GM19025 (cell line): ENCODE results near the gene PRH2.

Experiments used
- ATAC-seq: cut with Tn5 transposase; IDR thresholded peaks from one replicate; pipeline ENCODE4 v1.9.1; 2021; ENCODE audit warnings: mild to moderate bottlenecking, low read depth, moderate library complexity; ENCODE audit not compliant: unreplicated experiment

The PRH2 gene

DNA sequence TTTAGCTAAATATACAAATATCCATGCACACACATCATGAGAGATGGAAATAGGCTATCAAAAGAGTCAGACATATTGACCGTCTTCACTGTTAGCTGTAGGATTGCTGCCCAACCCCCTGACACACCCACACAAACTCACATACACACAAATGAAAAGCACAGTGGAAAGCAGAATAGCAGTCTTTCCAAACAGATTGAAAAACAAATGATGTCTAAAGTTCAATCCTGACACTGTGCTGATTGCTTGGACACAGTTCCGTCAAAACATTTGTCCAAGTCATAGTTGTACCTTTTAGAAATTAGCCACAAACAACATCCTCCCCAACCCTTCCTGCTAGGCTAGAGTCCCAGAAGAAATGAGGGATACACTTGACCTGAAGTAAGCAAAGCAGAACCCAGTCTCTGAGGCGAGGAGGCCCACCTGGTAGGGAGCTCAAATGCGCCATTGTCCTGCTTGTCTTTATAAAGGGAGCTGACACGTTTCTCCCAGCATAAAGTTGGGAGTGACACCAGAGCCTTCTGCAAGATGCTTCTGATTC is at the start of gene PRH2:
Gene PRH2, plus strand, starts transcription at position 491 of the 541 bp plus-strand sequence. Its CDS starts 38 bp downstream, at position 529.
- ATAC-seq = no peak

DNA sequence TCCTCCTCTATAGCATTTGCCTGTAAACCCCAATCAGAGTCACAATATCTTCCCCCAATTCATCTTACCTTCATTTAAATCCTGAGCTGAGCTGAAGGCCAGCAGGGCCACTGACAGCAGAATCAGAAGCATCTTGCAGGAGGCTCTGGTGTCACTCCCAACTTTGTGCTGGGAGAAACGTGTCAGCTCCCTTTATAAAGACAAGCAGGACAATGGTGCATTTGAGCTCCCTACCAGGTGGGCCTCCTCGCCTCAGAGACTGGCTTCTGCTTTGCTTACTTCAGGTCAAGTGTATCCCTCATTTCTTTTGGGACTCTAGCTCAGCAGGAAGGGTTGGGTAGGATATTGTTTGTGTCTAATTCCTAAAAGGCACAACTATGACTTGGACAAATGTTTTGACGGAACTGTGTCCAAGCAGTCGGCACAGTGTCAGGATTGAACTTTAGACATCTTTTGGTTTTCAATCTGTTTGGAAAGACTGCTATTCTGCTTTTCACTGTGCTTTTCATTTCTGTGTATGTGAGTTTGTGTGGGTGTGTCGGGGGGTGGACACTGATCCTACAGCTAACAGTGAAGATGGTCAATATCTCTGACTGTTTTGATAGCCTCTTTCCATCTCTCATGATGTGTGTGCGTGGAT is 44.8 kb upstream of the PRH2 start, which contains the start of gene PRH1:
Gene PRH1, minus strand, starts transcription at position 170 of the 640 bp plus-strand sequence. Its CDS starts 38 bp downstream, at position 132.
- no peak for ATAC-seq

DNA sequence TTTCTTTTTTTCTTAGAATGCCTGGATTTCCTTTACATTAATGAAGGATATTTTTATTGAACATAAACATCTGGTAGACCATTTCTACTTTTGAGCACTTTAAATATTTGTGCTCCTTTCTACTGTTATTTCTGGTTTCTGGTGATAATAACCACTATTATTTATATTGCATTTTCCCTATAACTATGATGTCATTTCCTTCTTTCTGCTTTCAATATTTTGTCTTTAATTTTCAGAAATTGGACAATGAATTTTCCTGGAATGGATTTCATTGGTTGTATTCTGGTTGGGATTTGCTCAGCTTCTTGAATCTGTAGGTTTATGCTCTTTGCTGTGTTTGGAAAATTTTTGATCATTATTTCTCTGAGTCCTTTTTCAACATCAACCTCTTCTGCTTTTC is 39.8 kb upstream of the PRH2 start:
- ATAC-seq = no peak

DNA sequence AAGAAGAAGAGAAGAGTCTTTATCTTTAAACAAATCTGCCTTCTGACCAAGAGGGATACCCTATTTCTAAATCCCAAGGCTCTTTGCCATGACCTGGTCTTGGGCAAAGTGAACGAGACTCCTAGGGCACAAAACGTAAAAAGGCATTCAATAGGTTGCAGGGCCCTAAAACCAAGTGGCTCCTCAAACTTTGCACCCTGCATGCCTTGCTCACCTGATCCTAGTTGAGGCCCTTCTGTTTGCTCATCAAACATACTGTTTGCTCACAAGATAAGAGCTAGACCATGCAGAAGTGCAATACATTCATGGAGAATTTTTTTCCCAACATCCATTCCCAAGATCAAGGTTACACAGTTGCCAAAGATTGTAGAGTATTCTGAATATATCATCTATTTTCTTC is 37.1 kb upstream of the PRH2 start:
- no peak for ATAC-seq

DNA sequence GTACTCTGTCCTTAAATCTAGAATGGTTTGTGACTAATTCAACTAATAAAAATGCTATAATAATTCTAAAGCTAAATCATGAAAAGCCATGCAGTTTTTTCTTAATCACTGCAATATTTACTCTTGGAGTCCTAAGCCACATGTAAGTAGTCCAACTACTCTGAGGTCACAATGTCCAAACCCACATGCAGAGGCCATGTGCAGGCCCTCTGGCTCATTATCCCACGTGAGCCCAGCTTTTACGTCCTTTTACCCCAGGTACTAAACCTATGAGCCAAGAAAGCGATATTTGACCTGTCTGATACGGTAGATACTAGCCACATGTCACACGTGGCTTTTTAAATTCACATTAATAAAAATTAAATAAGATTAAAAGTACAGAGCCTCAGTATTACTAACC is 32.2 kb upstream of the PRH2 start:
- no peak for ATAC-seq

DNA sequence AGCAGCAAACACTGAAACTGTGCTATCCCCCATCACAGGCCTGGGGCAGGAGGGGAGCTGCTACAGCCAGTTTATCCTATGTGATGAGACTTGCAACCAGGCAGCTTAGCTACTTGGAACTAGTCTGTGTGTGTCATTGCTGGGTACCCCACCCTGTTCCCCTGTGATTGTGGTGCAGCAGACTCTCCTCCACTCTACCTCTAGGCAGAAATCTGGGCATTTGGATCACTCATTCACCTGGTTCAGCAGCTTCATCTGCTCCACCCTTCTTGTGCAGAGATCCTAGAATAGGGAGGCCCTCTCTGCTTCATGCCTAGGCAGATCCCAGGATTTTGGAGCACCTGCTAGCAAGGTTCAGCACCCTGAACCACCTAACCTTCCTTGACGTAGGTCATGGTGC is 28.5 kb upstream of the PRH2 start:
- no peak for ATAC-seq

DNA sequence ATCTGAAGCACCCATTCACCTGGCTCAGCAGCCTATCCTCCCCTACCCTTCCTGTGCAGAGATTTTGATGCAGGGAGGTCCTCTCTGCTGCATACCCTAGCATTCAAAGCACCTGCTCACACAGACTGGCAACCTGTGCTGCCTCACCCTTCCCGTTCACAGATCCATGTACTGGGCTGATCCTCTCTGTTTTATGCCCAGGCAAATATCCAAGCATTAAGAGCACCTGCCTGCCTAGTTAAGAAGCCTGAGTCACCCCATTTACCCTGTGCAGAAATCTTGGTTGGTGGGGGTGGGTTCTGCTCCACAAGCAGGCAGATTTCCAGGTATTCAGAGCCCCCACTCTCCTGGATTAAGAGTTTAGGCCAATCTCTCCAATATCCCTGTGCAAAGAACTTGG is 28.1 kb upstream of the PRH2 start:
- ATAC-seq = no peak

DNA sequence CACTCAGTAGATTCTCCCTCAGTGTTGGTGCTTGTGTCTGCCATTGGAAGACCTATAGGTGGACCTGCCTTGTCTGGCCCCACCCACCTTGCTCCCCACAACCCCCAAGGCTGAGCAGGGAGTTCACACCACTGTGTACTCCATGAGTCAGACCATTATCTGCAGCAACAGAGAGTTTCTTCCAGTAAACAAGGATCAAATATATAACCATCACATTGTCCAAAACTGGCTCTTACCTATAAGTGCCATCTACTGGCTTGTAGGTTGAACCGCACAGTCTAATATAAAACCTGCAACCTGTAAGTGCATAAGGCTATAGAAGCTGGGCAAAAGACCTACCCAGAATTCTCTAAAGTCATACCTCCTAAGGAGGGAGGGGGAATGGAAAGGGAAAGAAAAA is 27.6 kb upstream of the PRH2 start:
- ATAC-seq = no peak

DNA sequence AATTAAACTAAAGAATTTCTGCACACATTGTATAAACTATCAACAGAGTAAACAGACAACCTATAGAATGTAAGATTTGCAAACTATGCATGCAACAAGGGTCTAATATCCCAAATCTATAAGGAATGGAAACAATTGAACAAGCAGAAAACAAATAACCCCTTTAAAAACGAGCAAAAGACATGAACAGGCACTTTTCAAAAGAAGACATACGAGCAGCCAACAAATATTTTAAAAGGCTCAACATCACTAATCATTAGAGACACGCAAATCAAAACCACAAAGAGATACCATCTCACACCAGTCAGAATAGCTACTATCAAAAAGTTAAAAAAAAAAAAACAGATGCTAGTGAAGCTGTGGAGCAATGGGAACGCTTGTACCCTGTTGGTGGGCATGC is 24.4 kb upstream of the PRH2 start:
- no peak for ATAC-seq

DNA sequence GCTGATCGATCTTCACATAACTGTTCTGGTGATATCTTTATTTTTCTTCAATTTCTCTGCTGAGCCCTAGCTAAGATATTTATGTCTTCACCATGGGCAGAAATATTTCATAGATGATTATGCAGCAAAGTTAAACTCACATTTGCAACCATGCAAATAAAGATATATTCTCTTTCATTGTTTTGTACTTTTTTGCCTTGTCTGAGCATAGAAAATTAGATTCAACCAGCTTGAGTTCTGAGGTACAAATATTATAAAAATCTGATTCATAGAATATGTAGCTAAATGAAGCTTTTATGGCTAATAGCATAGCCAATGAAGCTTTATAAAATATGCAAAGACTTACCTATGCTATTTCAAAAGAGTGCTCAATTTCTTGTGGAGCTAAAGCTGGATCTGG is 19.6 kb upstream of the PRH2 start, which contains the start of gene TAS2R13:
Gene TAS2R13, minus strand, starts transcription at position 101 of the 400 bp plus-strand sequence. CDS start 264 bp downstream, outside the sequence.
- no peak for ATAC-seq

DNA sequence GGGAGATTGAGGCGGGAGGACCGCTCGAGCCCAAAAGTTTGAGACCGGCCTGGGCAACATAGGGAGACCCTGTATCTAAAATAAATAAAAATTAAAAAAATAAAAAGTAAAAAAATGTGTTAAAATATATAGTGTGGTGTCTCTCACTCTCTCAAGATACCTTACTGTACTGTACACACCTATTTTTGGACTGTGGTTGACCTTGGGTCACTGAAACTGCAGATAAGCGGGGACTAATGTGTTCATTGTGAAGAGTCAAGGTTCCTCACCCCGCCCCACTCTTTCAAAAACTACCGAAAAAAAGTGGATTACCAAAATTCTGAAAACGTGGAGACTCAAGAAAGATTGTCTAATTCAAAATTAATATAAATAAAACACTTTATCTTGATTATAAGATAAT is 18.7 kb upstream of the PRH2 start:
- no peak for ATAC-seq

DNA sequence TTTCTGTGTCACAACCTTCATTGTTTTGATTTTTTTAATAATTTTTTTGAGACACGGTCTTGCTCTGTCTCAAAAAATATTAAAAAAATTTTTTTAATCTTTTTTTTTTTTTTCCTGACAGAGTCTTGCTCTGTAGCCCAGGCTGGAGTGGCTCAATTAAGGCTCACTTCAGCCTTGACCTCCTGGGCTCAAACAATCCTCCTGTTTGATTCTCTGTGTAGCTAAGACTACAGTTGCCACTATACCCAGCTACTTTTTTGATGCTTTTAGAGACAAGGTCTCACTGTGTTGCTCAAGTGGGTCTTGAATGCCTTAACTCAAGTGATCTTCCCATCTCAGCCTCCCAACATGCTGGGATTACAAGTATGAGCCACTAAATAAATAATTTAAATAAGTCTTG is 9.2 kb upstream of the PRH2 start:
- ATAC-seq = no peak

DNA sequence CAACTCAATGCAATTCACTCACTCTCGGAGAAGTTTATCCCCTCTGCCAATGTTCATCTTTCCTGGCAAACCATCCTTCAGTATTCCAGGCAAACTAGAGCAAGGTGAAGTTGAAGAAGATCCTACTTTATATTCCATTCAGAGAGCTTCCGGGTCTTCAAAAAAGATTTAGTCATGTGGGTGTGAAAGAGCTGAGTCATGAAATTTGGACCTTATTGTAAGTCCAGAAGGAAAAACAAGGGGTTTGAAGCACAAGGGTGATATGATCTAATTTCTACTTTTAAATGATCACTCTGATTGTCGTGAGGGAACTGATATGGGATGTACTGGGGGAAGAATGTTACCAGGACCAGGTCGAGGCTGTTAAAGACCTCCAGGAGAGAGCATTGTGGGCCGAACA is 2.8 kb upstream of the PRH2 start:
- no peak for ATAC-seq

DNA sequence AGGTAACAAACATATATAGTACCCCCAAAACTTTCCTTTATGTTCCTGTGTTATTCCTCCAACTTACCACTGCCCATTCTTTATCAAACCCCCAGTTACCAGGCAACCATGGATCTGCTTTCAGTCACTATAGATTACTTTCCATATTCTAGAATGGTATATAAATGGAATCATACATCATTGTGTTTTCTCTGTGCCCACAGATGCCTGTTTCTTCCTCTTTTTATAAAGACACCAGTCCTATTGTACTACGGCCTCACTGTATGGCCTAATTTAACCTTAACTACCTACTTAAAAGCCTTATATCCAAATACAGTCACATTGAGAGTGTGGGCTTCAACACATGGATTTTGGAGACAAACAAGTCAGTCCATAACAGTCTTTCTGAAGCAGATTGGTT is 7.5 kb downstream of the PRH2 start:
- no peak for ATAC-seq

DNA sequence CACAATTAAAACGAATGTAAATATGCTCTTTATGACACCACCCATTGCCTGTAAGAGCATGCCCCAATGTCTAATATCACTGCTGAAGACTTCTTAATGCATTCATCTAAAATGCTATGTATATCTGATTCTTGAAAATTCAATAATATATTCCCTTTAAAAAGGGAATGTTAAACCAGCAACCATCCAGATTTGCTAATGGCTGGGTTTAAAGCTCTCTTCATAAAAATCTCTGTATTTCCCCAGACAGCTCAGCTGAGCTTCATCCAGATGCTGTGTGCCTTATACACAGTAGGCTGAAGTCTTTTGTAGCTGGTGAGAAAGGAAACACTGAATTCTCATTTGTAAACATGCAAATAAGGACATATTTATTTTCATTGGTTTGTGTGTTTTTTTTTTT is 10.1 kb downstream of the PRH2 start, which contains the start of gene TAS2R14:
Gene TAS2R14, minus strand, starts transcription at position 101 of the 400 bp plus-strand sequence. Its CDS starts 56 bp downstream, at position 45.
- no peak for ATAC-seq

DNA sequence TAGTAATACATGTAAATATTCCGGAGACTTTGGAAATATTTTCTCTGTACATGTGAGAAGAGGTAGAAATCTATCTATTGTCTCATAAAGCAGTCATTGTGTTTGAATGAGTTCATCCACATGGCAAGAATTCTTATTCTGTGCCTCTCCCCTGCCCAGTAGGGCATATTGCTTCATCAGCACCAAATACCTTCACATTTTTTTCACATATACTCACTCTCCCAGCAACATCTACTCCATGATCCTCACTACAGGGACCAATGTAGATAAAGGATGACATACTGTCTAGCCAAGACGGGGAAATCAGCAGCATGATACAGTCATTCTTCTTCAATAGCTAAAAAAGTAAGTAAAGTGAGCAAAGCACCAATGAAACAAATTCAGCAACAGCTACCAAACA is 11.4 kb downstream of the PRH2 start:
- no peak for ATAC-seq

DNA sequence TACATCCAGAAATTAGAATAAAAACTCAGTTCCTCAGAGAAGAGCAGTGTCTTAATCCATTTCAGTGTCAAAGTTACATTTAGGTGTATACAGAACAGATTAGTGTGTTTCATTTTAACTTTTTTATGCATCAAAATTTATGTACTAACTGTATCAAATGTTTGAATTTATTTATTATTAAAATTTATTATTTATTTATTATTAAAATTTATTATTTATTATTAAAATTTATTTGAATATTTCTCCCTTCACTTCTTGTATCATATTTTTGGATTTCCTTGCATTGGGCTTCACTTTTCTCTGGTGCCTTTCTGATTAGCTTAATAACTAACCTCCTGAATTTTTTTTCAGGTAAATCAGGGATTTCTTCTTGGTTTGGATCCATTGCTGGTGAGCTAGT is 12.3 kb downstream of the PRH2 start:
- ATAC-seq = no peak

DNA sequence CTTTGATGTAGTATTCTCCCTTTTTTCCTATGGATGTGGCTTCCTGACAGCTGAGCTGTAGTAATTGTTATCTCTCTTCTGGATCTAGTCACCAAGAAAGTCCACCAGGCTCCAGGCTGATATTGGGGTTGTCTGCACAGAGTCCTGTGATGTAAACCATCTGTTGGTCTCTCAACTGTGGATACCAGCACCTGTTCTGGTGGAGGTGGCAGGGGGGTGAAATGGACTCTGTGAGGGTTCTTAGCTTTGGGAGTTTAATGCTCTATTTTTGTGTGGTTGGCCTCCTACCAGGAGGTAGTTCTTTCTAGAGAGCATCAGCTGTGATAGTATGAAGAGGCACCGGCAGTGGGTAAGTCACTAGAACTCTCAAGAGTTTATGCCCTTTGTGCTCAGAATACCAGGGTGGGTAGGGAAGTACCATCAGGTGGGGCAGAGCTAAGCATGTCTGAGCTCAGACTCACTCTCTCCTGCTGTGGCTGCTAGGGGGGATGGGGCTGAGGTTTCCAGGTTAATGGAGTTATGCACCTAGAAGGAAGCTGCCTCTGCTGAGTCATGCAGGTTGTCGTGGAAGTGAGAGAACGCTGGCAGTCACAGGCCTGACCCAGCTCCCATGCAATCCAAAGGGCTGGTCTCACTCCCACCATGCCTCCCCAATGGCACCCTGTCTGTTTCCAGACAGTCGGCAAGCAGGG is 13.0 kb downstream of the PRH2 start:
- ATAC-seq = no peak

DNA sequence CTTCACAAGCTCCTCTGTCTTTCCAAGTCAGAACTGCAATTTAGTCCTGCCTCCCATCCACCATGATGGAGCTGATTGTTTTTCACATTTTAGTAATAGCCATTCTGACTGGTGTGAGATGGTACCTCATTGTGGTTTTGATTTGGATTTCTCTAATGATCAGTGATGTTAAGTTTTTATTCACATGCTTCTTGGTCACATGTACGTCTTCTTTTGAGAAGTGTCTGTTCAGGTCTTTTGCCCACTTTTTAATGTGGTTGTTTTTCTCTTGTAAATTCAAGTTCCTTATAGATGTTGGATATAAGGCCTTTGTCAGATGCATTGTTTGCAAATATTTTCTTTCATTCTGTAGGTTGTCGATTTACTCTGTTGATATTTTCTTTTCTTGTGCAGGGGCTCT is 14.1 kb downstream of the PRH2 start:
- ATAC-seq = no peak

DNA sequence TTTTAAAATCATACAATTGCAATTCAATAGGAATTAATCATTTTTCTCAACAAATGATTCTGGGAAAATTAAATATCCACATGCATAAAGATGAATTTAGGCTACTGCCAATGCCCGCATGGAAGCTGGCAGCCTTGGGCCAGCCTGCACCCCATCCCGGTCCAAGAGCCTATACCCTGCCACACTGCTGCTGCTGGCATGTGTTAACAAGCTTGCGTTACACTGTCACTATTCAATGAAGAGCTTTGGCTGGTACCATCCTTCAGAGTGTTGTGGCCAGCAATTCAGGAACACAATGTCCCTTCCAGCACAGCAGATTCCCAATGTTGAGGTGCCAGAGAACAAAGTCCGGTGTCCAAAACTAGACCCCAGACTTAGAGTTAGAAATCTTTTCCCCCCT is 23.6 kb downstream of the PRH2 start:
- ATAC-seq = no peak

DNA sequence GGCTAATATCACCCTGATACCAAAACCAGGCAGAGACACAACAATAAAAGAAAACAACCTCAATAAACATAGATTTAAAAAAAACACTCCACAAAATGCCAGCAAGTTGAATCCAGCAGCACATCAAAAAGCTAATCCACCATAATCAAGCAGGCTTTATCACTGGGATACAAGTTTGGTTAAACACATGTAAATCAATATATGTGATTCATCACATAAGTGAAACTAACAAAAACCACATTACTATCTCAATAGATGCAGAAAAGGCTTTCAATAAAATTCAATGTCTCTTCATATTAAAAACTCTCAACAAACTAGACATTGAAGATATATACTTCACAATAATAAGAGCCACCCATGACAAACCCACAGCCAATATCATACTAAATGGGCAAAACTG is 27.0 kb downstream of the PRH2 start:
- no peak for ATAC-seq

DNA sequence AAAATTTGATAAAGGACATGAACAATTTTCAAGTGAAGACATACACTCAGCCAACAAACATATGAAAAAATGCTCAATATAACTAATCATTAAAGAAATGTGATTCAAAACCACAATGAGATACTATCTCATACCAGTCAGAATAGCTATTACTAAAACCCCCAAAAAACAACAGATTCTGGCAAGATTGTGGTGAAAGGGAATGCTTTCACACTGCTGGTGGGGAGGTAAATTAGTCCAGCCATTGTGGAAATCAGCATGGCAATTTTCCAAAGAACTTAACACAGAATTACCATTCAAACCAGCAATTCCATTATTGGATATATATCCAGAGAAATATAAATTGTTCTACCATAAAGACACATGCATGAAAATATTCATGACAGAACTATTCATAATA is 28.7 kb downstream of the PRH2 start:
- no peak for ATAC-seq
